SK-N-SH (cell line): ENCODE measurements around the gene CRB1. TPM values are rescaled to one million over a fixed set of nuclear protein-coding genes. Genes with fewer than 3 reads are reported as not detected.

Source experiments
- CTCF ChIA-PET: fragments of 300-600, 350-600 bp; formaldehyde crosslinking; extraction: SDS; loops from one replicate; lab custom pipeline; 2021; lab: Yijun Ruan, JAX
- POLR2A ChIA-PET: fragments of 350-600 bp; sonication (Branson Sonifier 250); formaldehyde crosslinking; extraction: SDS; loops from one replicate; lab custom pipeline; 2020; ENCODE audit warnings: antibody characterized with exemption, inconsistent platforms; lab: Yijun Ruan, JAX
- DNase-seq: peaks from one replicate; pipeline ENCODE4 v3.0.0; 2012
- H2AFZ ChIP-seq: fragments of 200-600 bp; sonication (generic); 2 replicates; pipeline ENCODE4 v1.8.1; 2016; ENCODE audit warnings: antibody characterized with exemption, mild to moderate bottlenecking, low read depth
- H3F3A ChIP-seq: fragments of 200-600 bp; sonication (generic); replicated peaks from 2 replicates; pipeline ENCODE3; 2016; ENCODE audit warnings: antibody characterized with exemption, mild to moderate bottlenecking; ENCODE audit not compliant: insufficient read depth
- H3K27ac ChIP-seq, 2 experiments: fragments of 200-500 bp in 1 of 2; fragments of 200-600 bp in 1 of 2; sonication (Bioruptor generic) in 1 of 2; sonication (generic), shearing (Covaris generic) in 1 of 2; 2 replicates each; pipeline versions ENCODE4 v1.5.1 to v1.6.1; 2014 to 2016; ENCODE audit warnings: low read depth in 2 of 2, inconsistent platforms in 1 of 2, low read length in 1 of 2, mild to moderate bottlenecking in 1 of 2, mixed read lengths in 1 of 2
- H3K27me3 ChIP-seq: fragments of 200-600 bp; sonication (generic), shearing (Covaris generic); 2 replicates; pipeline ENCODE4 v1.6.1; 2016; ENCODE audit warnings: mixed run types; ENCODE audit not compliant: insufficient read depth
- H3K36me3 ChIP-seq, 2 experiments: fragments of 200-500 bp in 1 of 2; fragments of 200-600 bp in 1 of 2; sonication (Bioruptor generic) in 1 of 2; sonication (generic) in 1 of 2; replicated peaks in 1 of 2; 2 replicates each; pipeline versions ENCODE3 to v1.5.1; 2014 to 2016; ENCODE audit warnings: low read length in 1 of 2, mild to moderate bottlenecking in 1 of 2; ENCODE audit not compliant: insufficient read depth in 2 of 2, control insufficient read depth in 1 of 2
- H3K4me1 ChIP-seq, 2 experiments: fragments of 200-500 bp in 1 of 2; fragments of 200-600 bp in 1 of 2; sonication (Bioruptor generic) in 1 of 2; sonication (generic), shearing (Covaris generic) in 1 of 2; 2 replicates each; pipeline versions ENCODE4 v1.5.1 to v1.6.1; 2014 to 2016; ENCODE audit warnings: low read depth in 1 of 2, low read length in 1 of 2, mixed run types in 1 of 2; ENCODE audit not compliant: insufficient read depth in 2 of 2, control insufficient read depth in 1 of 2
- H3K4me2 ChIP-seq: fragments of 200-600 bp; sonication (generic), shearing (Covaris generic); 2 replicates; pipeline ENCODE4 v1.6.1; 2017; ENCODE audit warnings: mixed run types
- H3K4me3 ChIP-seq, 2 experiments: fragments of 200-500 bp in 1 of 2; fragments of 200-600 bp in 1 of 2; sonication (Bioruptor generic) in 1 of 2; sonication (generic), shearing (Covaris generic) in 1 of 2; 2 replicates each; pipeline versions ENCODE4 v1.5.1 to v1.8.1; 2014 to 2016; ENCODE audit warnings: low read depth in 2 of 2, inconsistent platforms in 1 of 2, low read length in 1 of 2, mild to moderate bottlenecking in 1 of 2, mixed read lengths in 1 of 2, moderate library complexity in 1 of 2
- H3K79me2 ChIP-seq: fragments of 200-600 bp; sonication (generic); 2 replicates; pipeline ENCODE4 v1.8.1; 2017; ENCODE audit warnings: mild to moderate bottlenecking; ENCODE audit not compliant: insufficient read depth
- H3K9ac ChIP-seq: fragments of 200-600 bp; sonication (generic); 2 replicates; pipeline ENCODE4 v1.6.1; 2017; ENCODE audit warnings: mixed run types
- H3K9me2 ChIP-seq: fragments of 200-600 bp; sonication (generic); 2 replicates; pipeline ENCODE4 v1.6.1; 2017; ENCODE audit warnings: mixed run types
- H3K9me3 ChIP-seq: fragments of 200-600 bp; sonication (generic); 2 replicates; pipeline ENCODE4 v1.6.1; 2017; ENCODE audit warnings: mixed run types, mild to moderate bottlenecking, moderate library complexity
- H4K20me1 ChIP-seq: fragments of 200-600 bp; sonication (generic); 2 replicates; pipeline ENCODE4 v1.6.1; 2017; ENCODE audit warnings: mild to moderate bottlenecking, mixed run types; ENCODE audit not compliant: insufficient read depth
- CHD2 ChIP-seq: fragments of 150-350 bp; IDR thresholded peaks from 2 replicates; pipeline ENCODE4 v1.6.1; 2018; ENCODE audit warnings: low read length; ENCODE audit not compliant: partially characterized antibody
- ELF1 ChIP-seq: IDR thresholded peaks from 2 replicates; pipeline ENCODE4 v1.4.0; 2012
- FOSL2 ChIP-seq: IDR thresholded peaks from 2 replicates; pipeline ENCODE4 v1.4.0; 2012; ENCODE audit warnings: low read depth, mild to moderate bottlenecking, moderate library complexity, borderline replicate concordance
- FOXJ3 ChIP-seq: sonication (generic); formaldehyde crosslinking; IDR thresholded peaks from 2 replicates; pipeline ENCODE4 v1.5.1; 2020; ENCODE audit warnings: mild to moderate bottlenecking, missing genetic modification reagents
- FOXM1 ChIP-seq: IDR thresholded peaks from 2 replicates; pipeline ENCODE4 v1.4.0; 2012; ENCODE audit warnings: low read depth, mild to moderate bottlenecking
- JUND ChIP-seq: IDR thresholded peaks from 2 replicates; pipeline ENCODE4 v1.4.0; 2012
- MXI1 ChIP-seq: IDR thresholded peaks from 2 replicates; pipeline ENCODE4 v1.6.1; 2012; ENCODE audit warnings: mild to moderate bottlenecking, low read depth, low read length, improper control_type of control experiment
- NFIC ChIP-seq: IDR thresholded peaks from 2 replicates; pipeline ENCODE4 v1.4.0; 2012; ENCODE audit warnings: borderline replicate concordance
- NRF1 ChIP-seq: IDR thresholded peaks from 2 replicates; pipeline ENCODE4 v1.6.1; 2012; ENCODE audit warnings: low read depth, mild to moderate bottlenecking, low read length
- PBX3 ChIP-seq: IDR thresholded peaks from 2 replicates; pipeline ENCODE4; 2012
- RAD21 ChIP-seq: IDR thresholded peaks from 2 replicates; pipeline ENCODE4 v1.6.1; 2012; ENCODE audit warnings: mild to moderate bottlenecking, low read length
- RXRA ChIP-seq: IDR thresholded peaks from 2 replicates; pipeline ENCODE4 v1.4.0; 2012; ENCODE audit warnings: low read depth, mild to moderate bottlenecking, borderline replicate concordance
- SIN3A ChIP-seq: IDR thresholded peaks from 2 replicates; pipeline ENCODE4 v1.6.1; 2012; ENCODE audit warnings: low read depth, mild to moderate bottlenecking, low read length, moderate library complexity, borderline replicate concordance
- TAF1 ChIP-seq: IDR thresholded peaks from 2 replicates; pipeline ENCODE4 v1.6.1; 2012; ENCODE audit warnings: low read depth, mild to moderate bottlenecking, low read length, moderate library complexity, borderline replicate concordance
- USF2 ChIP-seq: fragments of 150-350 bp; IDR thresholded peaks from 2 replicates; pipeline ENCODE4 v1.6.1; 2017; ENCODE audit warnings: antibody characterized with exemption, low read length, low read depth, borderline replicate concordance
- WGBS: methylation state at CpG from one replicate; pipeline ENCODE4 v1.1.6; 2017; ENCODE audit warnings: low lambda C conversion rate; 5-methylcytosine and 5-hydroxymethylcytosine counted together
- polyA plus RNA-seq, 3 experiments: library from polyadenylated mRNA; depleted of rRNA; stranded (reverse); fragments of >200 nt; gene quantifications; 2 replicates each; pipeline ENCODE4 v1.2.3, GENCODE V29; 2012
- TF ChIP-seq, protein P1 (sequence below): IDR thresholded peaks from 2 replicates; pipeline ENCODE4 v1.4.0; 2012; ENCODE audit warnings: low read depth, borderline replicate concordance
- TF ChIP-seq, protein P2 (sequence below): IDR thresholded peaks from 2 replicates; pipeline ENCODE4 v1.4.0; 2012; ENCODE audit warnings: low read depth, borderline replicate concordance
- TF ChIP-seq, protein P3 (sequence below): IDR thresholded peaks from 2 replicates; pipeline ENCODE4 v1.4.0; 2012; ENCODE audit warnings: low read depth
- TF ChIP-seq, protein P4 (sequence below): IDR thresholded peaks from 2 replicates; pipeline ENCODE4 v1.6.1; 2012; ENCODE audit warnings: mild to moderate bottlenecking, low read depth, low read length, moderate library complexity
- TF ChIP-seq, protein P5 (sequence below): fragments of 200-600 bp; sonication (generic); IDR thresholded peaks from 2 replicates; pipeline ENCODE4 v1.6.1; 2017; ENCODE audit warnings: antibody characterized with exemption, mild to moderate bottlenecking, moderate library complexity

CRB1 gene
- polyA plus RNA-seq, 1 of the 3 experiments (the other 2 are of a cell fraction): 0.13 TPM

- TF ChIP-seq, protein P1, sequence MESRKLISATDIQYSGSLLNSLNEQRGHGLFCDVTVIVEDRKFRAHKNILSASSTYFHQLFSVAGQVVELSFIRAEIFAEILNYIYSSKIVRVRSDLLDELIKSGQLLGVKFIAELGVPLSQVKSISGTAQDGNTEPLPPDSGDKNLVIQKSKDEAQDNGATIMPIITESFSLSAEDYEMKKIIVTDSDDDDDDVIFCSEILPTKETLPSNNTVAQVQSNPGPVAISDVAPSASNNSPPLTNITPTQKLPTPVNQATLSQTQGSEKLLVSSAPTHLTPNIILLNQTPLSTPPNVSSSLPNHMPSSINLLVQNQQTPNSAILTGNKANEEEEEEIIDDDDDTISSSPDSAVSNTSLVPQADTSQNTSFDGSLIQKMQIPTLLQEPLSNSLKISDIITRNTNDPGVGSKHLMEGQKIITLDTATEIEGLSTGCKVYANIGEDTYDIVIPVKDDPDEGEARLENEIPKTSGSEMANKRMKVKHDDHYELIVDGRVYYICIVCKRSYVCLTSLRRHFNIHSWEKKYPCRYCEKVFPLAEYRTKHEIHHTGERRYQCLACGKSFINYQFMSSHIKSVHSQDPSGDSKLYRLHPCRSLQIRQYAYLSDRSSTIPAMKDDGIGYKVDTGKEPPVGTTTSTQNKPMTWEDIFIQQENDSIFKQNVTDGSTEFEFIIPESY: no peak
Measured at GRCh38 chr1:197465528-197466327, 197.7 kb downstream of the CRB1 start (continued).

DNA sequence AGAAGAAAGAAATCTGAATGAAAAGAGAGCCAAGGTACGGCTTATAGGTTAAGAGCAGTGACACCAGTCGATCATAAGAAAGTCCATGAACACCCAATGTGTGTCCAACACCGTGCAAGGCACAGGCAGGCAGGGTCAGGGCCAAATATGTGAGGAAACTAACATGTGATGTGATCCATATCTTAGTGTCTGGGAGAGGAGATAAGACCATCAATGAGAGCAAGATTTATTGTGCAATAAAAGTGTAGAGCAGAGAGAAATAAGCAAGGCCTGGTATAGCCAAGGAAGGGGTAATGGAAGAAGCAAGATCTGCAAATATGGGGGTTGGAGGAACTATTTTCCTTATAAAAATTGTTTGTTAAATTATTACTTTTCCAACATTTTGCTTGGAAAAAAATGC, 198.8 kb downstream of the CRB1 start:
- Histone ChIP-seq H3K27ac (no peak overlapping the region), H2AFZ (no peak overlapping the region), H3K9me2 (no peaks in the 10 kb centered on the region), H3K27me3 (no peaks in the 10 kb centered on the region), H3K36me3 (no peaks in the 10 kb centered on the region), H4K20me1 (no peaks in the 10 kb centered on the region), H3K9ac (no peak overlapping the region), H3K4me2 (no peak overlapping the region), H3K79me2 (no peaks in the 10 kb centered on the region), H3F3A (no peaks in the 10 kb centered on the region), H3K4me1 (peaks cover 0 to 26% of the 10 kb centered on the region in 2 experiments; a peak in 2 of 4 replicates), H3K9me3 (no peaks in the 10 kb centered on the region), H3K4me3 (no peak overlapping the region)
- ChIA-PET CTCF (no interaction called here), POLR2A (no interaction called here)
- no peak for DNase-seq
- 54% methylated on average over 3 of the region's 3 CpGs for WGBS
- no peak for TF ChIP-seq SIN3A
- TF ChIP-seq, protein P2, sequence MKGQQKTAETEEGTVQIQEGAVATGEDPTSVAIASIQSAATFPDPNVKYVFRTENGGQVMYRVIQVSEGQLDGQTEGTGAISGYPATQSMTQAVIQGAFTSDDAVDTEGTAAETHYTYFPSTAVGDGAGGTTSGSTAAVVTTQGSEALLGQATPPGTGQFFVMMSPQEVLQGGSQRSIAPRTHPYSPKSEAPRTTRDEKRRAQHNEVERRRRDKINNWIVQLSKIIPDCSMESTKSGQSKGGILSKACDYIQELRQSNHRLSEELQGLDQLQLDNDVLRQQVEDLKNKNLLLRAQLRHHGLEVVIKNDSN: no peak
- no peak for TF ChIP-seq FOSL2
- TF ChIP-seq FOXM1: no peak
- TF ChIP-seq, protein P3, sequence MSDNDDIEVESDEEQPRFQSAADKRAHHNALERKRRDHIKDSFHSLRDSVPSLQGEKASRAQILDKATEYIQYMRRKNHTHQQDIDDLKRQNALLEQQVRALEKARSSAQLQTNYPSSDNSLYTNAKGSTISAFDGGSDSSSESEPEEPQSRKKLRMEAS: no peak
- TF ChIP-seq, protein P4, sequence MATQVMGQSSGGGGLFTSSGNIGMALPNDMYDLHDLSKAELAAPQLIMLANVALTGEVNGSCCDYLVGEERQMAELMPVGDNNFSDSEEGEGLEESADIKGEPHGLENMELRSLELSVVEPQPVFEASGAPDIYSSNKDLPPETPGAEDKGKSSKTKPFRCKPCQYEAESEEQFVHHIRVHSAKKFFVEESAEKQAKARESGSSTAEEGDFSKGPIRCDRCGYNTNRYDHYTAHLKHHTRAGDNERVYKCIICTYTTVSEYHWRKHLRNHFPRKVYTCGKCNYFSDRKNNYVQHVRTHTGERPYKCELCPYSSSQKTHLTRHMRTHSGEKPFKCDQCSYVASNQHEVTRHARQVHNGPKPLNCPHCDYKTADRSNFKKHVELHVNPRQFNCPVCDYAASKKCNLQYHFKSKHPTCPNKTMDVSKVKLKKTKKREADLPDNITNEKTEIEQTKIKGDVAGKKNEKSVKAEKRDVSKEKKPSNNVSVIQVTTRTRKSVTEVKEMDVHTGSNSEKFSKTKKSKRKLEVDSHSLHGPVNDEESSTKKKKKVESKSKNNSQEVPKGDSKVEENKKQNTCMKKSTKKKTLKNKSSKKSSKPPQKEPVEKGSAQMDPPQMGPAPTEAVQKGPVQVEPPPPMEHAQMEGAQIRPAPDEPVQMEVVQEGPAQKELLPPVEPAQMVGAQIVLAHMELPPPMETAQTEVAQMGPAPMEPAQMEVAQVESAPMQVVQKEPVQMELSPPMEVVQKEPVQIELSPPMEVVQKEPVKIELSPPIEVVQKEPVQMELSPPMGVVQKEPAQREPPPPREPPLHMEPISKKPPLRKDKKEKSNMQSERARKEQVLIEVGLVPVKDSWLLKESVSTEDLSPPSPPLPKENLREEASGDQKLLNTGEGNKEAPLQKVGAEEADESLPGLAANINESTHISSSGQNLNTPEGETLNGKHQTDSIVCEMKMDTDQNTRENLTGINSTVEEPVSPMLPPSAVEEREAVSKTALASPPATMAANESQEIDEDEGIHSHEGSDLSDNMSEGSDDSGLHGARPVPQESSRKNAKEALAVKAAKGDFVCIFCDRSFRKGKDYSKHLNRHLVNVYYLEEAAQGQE: no peak
- TF ChIP-seq JUND: no peak
- TF ChIP-seq TAF1: no peak
- no peak for TF ChIP-seq MXI1
- TF ChIP-seq FOXJ3: no peak
- TF ChIP-seq NRF1: no peak
- no peak for TF ChIP-seq RXRA
- TF ChIP-seq, protein P5, sequence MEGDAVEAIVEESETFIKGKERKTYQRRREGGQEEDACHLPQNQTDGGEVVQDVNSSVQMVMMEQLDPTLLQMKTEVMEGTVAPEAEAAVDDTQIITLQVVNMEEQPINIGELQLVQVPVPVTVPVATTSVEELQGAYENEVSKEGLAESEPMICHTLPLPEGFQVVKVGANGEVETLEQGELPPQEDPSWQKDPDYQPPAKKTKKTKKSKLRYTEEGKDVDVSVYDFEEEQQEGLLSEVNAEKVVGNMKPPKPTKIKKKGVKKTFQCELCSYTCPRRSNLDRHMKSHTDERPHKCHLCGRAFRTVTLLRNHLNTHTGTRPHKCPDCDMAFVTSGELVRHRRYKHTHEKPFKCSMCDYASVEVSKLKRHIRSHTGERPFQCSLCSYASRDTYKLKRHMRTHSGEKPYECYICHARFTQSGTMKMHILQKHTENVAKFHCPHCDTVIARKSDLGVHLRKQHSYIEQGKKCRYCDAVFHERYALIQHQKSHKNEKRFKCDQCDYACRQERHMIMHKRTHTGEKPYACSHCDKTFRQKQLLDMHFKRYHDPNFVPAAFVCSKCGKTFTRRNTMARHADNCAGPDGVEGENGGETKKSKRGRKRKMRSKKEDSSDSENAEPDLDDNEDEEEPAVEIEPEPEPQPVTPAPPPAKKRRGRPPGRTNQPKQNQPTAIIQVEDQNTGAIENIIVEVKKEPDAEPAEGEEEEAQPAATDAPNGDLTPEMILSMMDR: no peak
- no peak for TF ChIP-seq NFIC
- TF ChIP-seq RAD21: no peak
- TF ChIP-seq PBX3: no peak
- TF ChIP-seq USF2: no peak
- TF ChIP-seq CHD2: no peak
- TF ChIP-seq ELF1: no peak
